Caco-2 (cell line): Measurements from ENCODE around the gene UHRF1. TPM values are rescaled to one million over a fixed set of nuclear protein-coding genes. Genes with fewer than 3 reads are reported as not detected.
A peak's percentile ranks its signal among the peaks of the same experiment; 100 is the strongest.

ENCODE experiments used
- BruUV-seq: library from RNA; stranded (reverse); fragments of 400-500 nt; replicated peaks from 2 replicates; lab custom pipeline; 2021; lab: Mats Ljungman, UMichigan
- CTCF ChIA-PET: fragments of 300-600 bp; sonication (Branson Sonifier 250); formaldehyde crosslinking; loops from one replicate; lab custom pipeline; 2022; ENCODE audit warnings: antibody characterized with exemption; lab: Charles Lee
- POLR2A ChIA-PET: fragments of 300-600 bp; sonication (Branson Sonifier 250); formaldehyde crosslinking; loops from one replicate; lab custom pipeline; 2022; ENCODE audit warnings: antibody characterized with exemption; lab: Charles Lee
- DNase-seq, 2 experiments: peaks; one replicate each; pipeline versions ENCODE4 v3.0.0 to v3.0.0-alpha.2; 2020 to 2022
- H3K27me3 ChIP-seq: replicated peaks from 2 replicates; pipeline ENCODE4 v1.6.0; 2011; ENCODE audit warnings: low read length; ENCODE audit not compliant: control insufficient read depth, insufficient read depth
- H3K36me3 ChIP-seq: 2 replicates; pipeline ENCODE4 v1.5.1; 2011; ENCODE audit warnings: low read length; ENCODE audit not compliant: control insufficient read depth, insufficient read depth
- H3K4me1 ChIP-seq: fragments of 250-450 bp; sonication (Bioruptor Pico); 2 replicates; pipeline ENCODE4 v1.5.1; 2020; ENCODE audit warnings: mild to moderate bottlenecking
- H3K4me3 ChIP-seq: 2 replicates; pipeline ENCODE4 v1.5.1; 2011; ENCODE audit warnings: low read depth, mild to moderate bottlenecking, control low read depth, low read length
- H3K9me3 ChIP-seq: fragments of 250-450 bp; sonication (Bioruptor Pico); 2 replicates; pipeline ENCODE4 v1.5.1; 2020; ENCODE audit warnings: mild to moderate bottlenecking, moderate library complexity
- H3K27ac Mint-ChIP-seq: one replicate; pipeline ENCODE4 v1.8.0; 2022; ENCODE audit warnings: mixed read lengths; ENCODE audit not compliant: unreplicated experiment
- H3K27me3 Mint-ChIP-seq: one replicate; pipeline ENCODE4 v1.8.0; 2022; ENCODE audit warnings: mixed read lengths; ENCODE audit not compliant: insufficient read depth, unreplicated experiment
- H3K36me3 Mint-ChIP-seq: one replicate; pipeline ENCODE4 v1.8.0; 2022; ENCODE audit warnings: mild to moderate bottlenecking, mixed read lengths; ENCODE audit not compliant: insufficient read depth, unreplicated experiment
- H3K4me1 Mint-ChIP-seq: one replicate; pipeline ENCODE4 v1.8.0; 2022; ENCODE audit warnings: low read depth, mixed read lengths; ENCODE audit not compliant: unreplicated experiment
- H3K4me3 Mint-ChIP-seq: one replicate; pipeline ENCODE4 v1.8.0; 2022; ENCODE audit warnings: mild to moderate bottlenecking, moderate library complexity, mixed read lengths; ENCODE audit not compliant: unreplicated experiment
- H3K9me3 Mint-ChIP-seq: one replicate; pipeline ENCODE4 v1.8.0; 2022; ENCODE audit warnings: mixed read lengths; ENCODE audit not compliant: unreplicated experiment
- intact Hi-C: fragments of 100-400 bp; cut with micrococcal nuclease; formaldehyde crosslinking; loops from one replicate; pipeline ENCODE4 v1.10.0; 2022; ENCODE audit not compliant: unreplicated experiment
- total RNA-seq: library from RNA; stranded (reverse); gene quantifications from 2 replicates; pipeline ENCODE4 v1.2.3, GENCODE V29; 2022
- TF ChIP-seq, protein P1 (sequence below), 2 experiments: fragments of 200-600 bp in 1 of 2; IDR thresholded peaks; 1 replicate in 1 of 2; 2 replicates in 1 of 2; pipeline versions ENCODE4 v1.5.1 to v1.8.0; 2011 to 2022; ENCODE audit warnings: antibody characterized with exemption in 1 of 2, control low read depth in 1 of 2, inconsistent platforms in 1 of 2, low read depth in 1 of 2, low read length in 1 of 2, mild to moderate bottlenecking in 1 of 2, moderate library complexity in 1 of 2; ENCODE audit not compliant: insufficient read depth in 1 of 2, severe bottlenecking in 1 of 2, unreplicated experiment in 1 of 2

Gene UHRF1
- total RNA-seq, 1 experiment from 2014 or later: 54.6 TPM

DNA sequence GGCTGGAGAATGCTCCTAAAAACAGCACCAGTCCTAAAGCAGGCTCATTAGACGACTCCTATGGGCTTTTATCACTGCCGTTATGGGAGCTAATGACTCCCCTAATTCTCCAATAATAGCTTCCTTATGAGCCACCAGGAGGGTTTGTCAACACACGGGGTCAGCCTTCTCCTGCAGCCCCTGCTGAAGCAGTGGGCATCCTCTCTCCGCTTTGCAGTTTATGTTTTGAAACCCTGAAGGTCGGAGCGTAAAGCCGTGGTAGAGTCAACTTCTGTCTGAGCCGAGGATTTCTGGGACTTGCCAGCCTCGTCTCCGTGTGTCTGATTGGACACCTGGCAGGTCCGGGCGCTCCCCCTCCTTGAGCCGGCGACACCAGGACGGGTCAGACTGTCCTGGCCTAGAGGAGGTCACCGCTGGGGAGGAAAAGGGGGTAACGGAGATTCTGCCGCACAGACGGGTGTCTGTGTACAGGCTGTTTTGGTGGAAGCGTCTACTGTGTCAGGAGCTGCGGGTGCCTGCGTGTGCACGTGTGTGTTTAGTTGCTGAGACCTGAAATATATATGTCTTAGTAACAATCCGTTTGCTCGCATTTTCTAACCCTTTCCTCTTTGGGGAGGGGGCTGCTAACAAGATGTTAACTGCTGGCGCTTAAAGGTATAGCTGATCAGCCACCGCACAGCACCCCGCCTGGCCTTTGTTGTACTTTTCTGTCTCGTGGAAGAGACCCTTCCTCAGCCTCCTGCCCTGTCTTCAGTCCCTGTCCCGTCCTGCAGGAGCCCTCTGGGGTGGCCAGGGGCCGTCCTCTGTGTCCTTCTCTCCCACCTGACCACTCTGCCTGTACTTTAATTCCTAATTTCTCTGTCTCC, 61.5 kb downstream of the UHRF1 start:
- no peaks in the 10 kb centered on the region for H3K9me3 Mint-ChIP-seq
- CTCF ChIA-PET: interaction anchor here (0.6 to 2.3 kb wide), 3 partner anchors 10 to 569 kb away, joined by 4 to 10 read pairs (median 8); no protein-coding TSS in a partner anchor
- Histone ChIP-seq H3K4me1 (peaks cover 15% of the 10 kb centered on the region), H3K9me3 (no peaks in the 10 kb centered on the region), H3K36me3 (peaks cover 1% of the 10 kb centered on the region; the same call in 1 of the 2 replicates), H3K27me3 (no peaks in the 10 kb centered on the region), H3K4me3 (peak overlapping the region; percentile 71)
- no peak for DNase-seq
- peak overlapping the region; percentile 75 for H3K4me3 Mint-ChIP-seq
- POLR2A ChIA-PET: interaction anchor here (1.0 kb wide), 1 partner anchor 18 kb away, joined by 3 read pairs; no protein-coding TSS in a partner anchor
- intact Hi-C loops: no loop called here
- peaks cover 33% of the 10 kb centered on the region for H3K36me3 Mint-ChIP-seq
- H3K27ac Mint-ChIP-seq: peak overlapping the region; percentile 83
- no TSS peak for BruUV-seq
- no peaks in the 10 kb centered on the region for H3K27me3 Mint-ChIP-seq
- H3K4me1 Mint-ChIP-seq: peaks cover 35% of the 10 kb centered on the region
- TF ChIP-seq, protein P1, sequence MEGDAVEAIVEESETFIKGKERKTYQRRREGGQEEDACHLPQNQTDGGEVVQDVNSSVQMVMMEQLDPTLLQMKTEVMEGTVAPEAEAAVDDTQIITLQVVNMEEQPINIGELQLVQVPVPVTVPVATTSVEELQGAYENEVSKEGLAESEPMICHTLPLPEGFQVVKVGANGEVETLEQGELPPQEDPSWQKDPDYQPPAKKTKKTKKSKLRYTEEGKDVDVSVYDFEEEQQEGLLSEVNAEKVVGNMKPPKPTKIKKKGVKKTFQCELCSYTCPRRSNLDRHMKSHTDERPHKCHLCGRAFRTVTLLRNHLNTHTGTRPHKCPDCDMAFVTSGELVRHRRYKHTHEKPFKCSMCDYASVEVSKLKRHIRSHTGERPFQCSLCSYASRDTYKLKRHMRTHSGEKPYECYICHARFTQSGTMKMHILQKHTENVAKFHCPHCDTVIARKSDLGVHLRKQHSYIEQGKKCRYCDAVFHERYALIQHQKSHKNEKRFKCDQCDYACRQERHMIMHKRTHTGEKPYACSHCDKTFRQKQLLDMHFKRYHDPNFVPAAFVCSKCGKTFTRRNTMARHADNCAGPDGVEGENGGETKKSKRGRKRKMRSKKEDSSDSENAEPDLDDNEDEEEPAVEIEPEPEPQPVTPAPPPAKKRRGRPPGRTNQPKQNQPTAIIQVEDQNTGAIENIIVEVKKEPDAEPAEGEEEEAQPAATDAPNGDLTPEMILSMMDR (IDR thresholded peaks at IDR 0.05; ENCODE audit: insufficient read depth in 1 of 2, low read depth in 1 of 2, low read length in 1 of 2, severe bottlenecking in 1 of 2, unreplicated experiment in 1 of 2): no peak

DNA sequence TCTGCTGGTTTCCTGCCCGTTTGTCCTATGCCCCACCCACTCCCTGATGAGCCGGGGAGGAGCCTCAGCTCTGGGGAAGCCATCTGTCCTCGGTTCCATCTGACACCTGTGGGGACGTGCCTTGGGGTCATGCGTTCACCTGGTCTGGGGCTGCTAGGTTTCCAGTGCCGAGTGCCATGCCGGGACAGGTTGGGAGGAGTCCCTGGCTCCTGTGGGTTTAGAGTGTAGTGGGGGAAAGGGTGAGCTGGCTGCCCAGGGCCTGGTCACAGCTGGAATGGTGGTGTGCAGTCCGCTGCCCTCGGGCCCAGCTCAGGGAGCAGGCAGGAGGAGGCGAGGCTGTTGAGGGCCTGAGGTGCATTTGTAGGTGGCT, 62.1 kb downstream of the UHRF1 start:
- intact Hi-C loops: no loop called here
- no peak overlapping the region for H3K4me3 ChIP-seq
- ChIA-PET CTCF (interaction anchor here (2.3 kb wide), 1 partner anchor 60 kb away, joined by 8 read pairs; no protein-coding TSS in a partner anchor), POLR2A (interaction anchor here (1.0 kb wide), 1 partner anchor 17 kb away, joined by 3 read pairs; no protein-coding TSS in a partner anchor)
- no peaks in the 10 kb centered on the region for H3K9me3 Mint-ChIP-seq
- H3K9me3 ChIP-seq: no peaks in the 10 kb centered on the region
- H3K4me1 Mint-ChIP-seq: peaks cover 35% of the 10 kb centered on the region
- H3K4me1 ChIP-seq: peaks cover 15% of the 10 kb centered on the region
- TF ChIP-seq, protein P1 (IDR thresholded peaks at IDR 0.05; ENCODE audit: insufficient read depth in 1 of 2, low read depth in 1 of 2, low read length in 1 of 2, severe bottlenecking in 1 of 2, unreplicated experiment in 1 of 2): no peak
- BruUV-seq: no TSS peak
- no peaks in the 10 kb centered on the region for H3K27me3 Mint-ChIP-seq
- peaks cover 1% of the 10 kb centered on the region; the same call in 1 of the 2 replicates for H3K36me3 ChIP-seq
- no peaks in the 10 kb centered on the region for H3K27me3 ChIP-seq
- no peak overlapping the region for H3K27ac Mint-ChIP-seq
- peak overlapping the region; percentile 75 for H3K4me3 Mint-ChIP-seq
- H3K36me3 Mint-ChIP-seq: peaks cover 33% of the 10 kb centered on the region
- DNase-seq: no peak

DNA sequence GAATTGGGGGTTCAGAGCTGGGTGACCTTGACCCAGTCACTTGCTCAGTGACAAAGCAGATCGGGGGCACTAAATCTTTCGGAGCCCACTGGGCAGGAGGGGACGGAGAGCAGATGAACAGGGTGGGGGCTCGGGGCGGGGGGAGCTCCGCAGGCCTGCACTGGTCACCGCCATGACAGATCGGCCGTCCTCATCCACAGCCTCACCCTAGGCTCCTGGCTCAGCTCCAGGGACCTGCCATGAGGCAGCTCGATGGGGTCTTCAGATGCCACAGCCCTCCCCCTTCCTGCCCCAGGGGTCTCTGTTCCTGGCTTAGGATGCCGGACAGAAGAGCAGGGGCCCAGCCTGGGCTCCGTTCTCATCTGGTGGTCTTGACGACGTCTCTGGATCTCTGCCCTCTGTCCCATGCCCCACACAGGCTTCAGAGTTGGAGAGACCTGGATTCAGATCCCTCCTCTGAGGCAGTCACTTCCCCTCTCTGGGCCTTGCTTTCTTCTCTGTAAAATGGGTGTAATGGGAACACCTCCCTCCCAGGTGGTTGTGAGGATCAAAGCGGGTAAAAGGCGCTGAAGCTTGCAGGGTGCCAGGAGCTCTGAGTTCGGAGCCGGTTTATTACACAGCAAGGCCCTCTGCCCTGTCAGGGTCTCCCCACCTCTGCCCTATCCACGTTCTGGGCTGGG, 62.7 kb downstream of the UHRF1 start:
- CTCF ChIA-PET: interaction anchor here (2.3 kb wide), 1 partner anchor 59 kb away, joined by 8 read pairs; no protein-coding TSS in a partner anchor

More for the DNA sequence above, 62.7 kb downstream of the UHRF1 start:
- Mint-ChIP-seq H3K27ac (no peak overlapping the region), H3K36me3 (peaks cover 35% of the 10 kb centered on the region), H3K4me3 (peak overlapping the region; percentile 75), H3K4me1 (peaks cover 35% of the 10 kb centered on the region), H3K27me3 (no peaks in the 10 kb centered on the region), H3K9me3 (no peaks in the 10 kb centered on the region)
- Histone ChIP-seq H3K4me3 (no peak overlapping the region), H3K27me3 (no peaks in the 10 kb centered on the region), H3K36me3 (peaks cover 1% of the 10 kb centered on the region; the same call in 1 of the 2 replicates), H3K4me1 (peaks cover 15% of the 10 kb centered on the region), H3K9me3 (no peaks in the 10 kb centered on the region)
- TF ChIP-seq, protein P1 (IDR thresholded peaks at IDR 0.05; ENCODE audit: insufficient read depth in 1 of 2, low read depth in 1 of 2, low read length in 1 of 2, severe bottlenecking in 1 of 2, unreplicated experiment in 1 of 2): no peak
- no peak for DNase-seq
- intact Hi-C loops: no loop called here
- no TSS peak for BruUV-seq
- POLR2A ChIA-PET: no interaction called here
